Activated CD4-positive, alpha-beta T cell treated with anti-CD3 and anti-CD28 coated beads for 48 hours (primary cell): ENCODE results near the gene UBE3B.

Experiments used
- DNase-seq: peaks from one replicate; pipeline ENCODE4 v3.0.0-alpha.2; 2020

The UBE3B gene

DNA sequence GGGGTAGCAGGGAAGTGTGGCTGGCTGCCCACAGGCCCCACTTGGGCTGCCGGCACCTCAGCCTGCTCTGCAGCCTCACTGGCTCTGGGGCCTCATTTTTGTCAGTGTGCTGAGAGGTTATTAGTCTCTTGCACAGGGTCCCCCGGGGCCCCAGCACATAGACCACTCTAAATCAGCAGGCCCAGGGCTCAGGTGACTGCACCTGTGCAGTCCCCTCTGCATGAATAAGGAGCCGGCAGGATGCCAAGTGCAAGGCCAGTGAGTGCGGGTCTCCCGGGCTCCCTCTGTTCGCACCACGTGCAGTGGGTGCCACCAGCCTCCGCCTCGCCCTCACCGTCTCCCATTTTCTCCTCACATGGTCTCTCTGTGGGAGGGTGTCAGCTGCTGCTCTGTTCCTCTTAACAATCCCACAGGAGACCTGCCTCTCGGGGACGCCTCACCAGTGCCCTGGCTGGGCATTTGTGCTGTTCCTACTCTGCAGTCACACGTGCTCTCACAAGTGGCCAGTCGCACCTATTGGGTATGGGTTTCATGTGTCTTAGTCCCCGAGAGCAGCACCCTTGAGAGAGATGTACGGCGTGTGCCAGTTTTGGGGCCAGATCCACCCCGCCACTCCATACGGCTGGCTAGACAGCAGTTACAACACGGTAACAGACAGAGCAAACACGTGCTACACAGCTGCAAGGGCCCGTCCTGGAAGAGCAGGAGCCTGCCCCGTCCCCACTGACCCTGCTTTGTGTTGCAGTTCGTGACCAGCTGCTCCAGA, 55.5 kb downstream of the UBE3B start:
- no peak for DNase-seq

DNA sequence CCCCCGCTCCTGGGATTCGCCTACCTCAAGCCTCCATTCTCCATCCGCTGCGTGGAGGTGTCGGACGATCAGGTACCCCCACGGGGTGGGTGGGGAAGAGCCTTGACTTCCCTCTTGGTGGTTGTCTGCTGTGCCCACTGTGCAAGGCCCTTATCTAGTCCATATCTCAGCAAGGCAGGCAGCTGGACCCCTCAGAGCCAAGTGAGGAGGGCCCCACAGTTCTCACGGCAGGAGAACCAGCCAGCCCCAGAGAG, 56.0 kb downstream of the UBE3B start:
- DNase-seq, result no peak

GRCh38 chr12:109534456-109534855, 57.0 kb downstream of the UBE3B start:
- DNase-seq, result no peak

- no peak for DNase-seq
These were observed 57.9 kb downstream of the UBE3B start for GRCh38 chr12:109535231-109535862.

GRCh38 chr12:109535863-109536250, 58.4 kb downstream of the UBE3B start:
- DNase-seq, result no peak

- no peak for DNase-seq
These were observed 59.7 kb downstream of the UBE3B start for GRCh38 chr12:109537136-109537535.

- no peak for DNase-seq
These were observed 60.9 kb downstream of the UBE3B start for GRCh38 chr12:109538191-109538863.

DNA sequence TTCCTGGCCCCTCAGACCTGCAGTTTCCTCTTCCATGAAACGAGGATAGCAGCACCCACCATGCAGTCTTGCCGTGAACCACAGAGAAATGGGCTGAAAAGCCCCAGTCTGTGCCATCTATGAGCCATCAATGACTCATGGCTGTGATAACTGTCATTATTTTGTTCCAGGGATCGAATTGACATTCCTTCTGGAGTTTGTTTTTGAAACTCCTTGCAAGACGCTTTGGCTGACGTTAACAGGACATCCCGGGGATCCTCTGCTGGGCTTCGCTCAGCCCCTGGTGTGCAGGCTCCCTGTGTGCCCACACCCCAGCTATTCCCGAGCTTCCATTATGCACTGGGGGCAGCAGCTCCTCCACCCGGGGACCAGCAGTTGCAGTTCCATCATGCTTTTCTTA, 62.1 kb downstream of the UBE3B start:
- DNase-seq, result no peak

DNA sequence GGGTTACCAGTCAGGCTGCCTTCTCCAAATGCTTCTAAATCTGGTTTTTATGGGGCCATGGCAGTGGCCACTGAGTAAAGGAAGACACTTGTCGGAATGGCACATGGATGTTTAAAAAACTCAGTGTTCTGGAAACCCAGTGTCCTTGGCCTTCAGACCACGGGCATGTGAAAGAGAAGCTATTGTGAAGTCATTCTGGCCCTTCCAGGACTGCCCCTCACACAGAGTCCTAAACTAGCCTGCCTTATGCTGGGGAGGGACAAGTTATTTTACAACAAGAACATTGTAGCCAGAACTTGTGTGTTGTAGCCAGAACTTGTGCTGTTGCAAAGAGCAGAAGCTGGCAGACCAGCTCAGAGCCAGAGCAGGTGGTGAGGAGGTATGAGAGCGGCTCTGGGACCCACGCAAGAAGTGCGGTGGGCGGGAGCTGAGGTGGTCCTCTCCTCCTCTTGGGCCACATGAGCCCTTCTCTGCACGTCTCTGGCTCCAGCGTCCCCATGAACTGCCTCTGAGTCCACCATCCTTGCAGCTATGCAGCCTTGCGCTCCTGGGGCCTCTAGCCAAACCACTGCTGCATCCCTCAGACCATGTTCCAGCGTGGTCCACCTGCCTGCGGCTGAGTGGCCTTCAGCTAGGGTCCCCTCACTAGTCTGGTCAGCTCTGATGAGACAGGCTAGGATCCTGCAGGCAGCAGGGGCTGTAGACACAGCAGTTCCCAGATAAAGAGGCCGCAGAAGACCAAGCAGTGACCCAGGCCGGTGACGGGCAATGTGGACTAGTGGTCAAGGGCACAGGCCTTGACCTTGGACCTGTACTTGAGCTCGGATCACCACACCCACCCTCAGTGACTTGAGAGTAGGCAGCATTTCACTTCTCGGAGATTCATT, 63.3 kb downstream of the UBE3B start:
- no peak for DNase-seq

GRCh38 chr12:109541413-109541726, 63.9 kb downstream of the UBE3B start:
- DNase-seq, result no peak

GRCh38 chr12:109542014-109542413, 64.6 kb downstream of the UBE3B start:
- DNase-seq, result no peak

DNA sequence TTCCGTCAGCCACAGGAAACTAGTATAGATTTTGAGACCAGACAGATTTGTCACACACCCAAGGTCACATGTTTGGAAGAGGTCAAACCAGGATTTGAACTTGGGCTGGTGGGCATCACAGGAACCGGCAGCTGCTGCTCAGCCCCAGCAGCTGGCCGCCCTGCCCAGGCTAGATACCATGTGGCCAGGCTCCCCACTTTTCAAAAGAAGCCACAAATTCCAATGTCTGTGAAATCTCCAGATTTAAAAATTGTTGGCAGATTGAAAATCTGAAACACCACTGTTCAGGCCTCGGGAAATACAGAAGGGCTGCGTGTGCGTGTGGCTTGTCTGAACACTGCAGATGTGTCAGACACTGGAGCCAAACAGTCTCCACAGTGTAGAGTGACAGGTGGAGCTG, 65.4 kb downstream of the UBE3B start:
- DNase-seq, result no peak

DNA sequence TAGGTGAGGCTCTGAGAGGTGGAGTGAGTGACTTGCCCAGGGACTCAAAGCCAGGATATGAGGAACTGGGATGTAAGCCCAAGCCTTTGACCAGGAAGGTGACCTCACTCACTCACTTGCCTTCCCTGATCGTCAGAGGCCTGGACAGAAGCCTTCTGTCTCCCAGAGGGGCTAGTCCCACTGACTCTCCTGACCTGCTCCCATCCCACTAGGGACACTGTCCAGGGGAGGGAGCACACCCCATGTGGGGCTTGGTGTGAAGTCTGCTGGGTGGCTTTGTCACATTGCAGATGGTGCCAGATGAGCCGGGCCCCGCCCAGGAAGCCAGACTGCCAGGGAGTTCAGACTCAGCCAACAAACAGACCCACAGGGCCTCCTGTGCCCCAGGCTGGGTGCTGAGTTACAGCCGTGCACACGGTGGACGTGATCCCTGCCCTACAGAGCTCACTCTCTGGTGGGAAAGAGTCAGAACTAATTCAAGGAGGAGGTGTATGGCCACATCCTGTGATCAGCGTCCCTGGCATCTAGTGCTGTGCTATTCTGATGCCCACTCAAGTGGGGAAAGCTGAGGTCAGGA, 67.6 kb downstream of the UBE3B start:
- DNase-seq, result peak; percentile 5

DNA sequence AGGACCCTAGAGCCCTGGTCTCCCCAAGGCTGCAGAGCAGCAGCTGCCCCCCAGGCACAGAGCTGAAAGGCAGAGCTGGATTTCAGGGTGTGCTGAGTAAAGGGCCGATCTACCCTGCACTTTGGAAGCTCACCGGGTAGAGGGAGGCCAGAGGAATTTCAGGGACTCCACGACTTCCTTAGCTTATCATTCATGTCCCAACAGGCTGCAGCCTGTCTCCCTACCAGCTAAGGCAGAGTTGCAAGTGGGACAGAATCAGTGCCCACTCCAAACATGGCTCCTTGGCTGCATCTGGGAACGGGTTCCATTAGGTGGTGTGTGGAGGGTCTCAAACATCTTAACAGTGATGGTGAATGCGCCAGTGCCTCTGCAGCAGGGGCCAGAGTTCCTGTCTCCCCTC, 68.4 kb downstream of the UBE3B start:
- no peak for DNase-seq

DNA sequence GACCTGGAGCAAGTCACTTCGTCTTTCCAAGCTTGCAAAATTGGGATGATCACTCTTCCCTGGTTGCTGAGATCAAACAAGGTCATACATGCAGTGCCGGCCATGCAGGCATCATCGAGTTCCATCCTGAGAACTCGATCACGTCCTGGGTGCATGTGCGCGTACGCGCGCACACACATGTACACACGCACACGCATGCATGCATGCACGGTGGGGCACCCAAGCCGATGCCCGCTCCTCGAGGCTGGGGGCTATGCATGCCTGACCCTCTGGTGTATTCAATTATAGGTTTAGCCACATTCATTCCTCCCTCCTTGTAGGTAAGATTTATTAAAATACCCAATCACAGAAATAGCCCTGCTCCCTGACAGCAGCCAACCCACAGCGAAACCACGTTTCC, 69.9 kb downstream of the UBE3B start:
- no peak for DNase-seq

DNA sequence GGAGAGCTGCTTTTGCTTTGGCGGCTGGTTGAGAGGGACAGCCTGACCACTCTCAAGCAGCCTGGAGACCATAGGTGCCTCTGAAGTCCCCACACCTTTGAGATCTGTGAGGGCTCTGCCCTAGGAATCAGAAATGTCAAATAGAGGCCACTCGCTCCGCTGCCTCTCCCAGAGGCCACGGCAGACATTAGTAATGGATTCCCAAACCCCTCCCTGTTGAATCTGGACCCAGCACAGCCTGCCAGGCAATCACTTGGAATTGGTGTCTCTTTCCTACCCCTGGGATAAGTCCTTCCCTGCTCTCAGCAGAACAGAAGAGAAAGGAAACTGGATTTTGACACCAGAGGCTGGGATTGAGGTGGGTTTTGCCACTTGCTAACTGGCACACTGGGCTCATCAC, 70.8 kb downstream of the UBE3B start:
- no peak for DNase-seq

DNA sequence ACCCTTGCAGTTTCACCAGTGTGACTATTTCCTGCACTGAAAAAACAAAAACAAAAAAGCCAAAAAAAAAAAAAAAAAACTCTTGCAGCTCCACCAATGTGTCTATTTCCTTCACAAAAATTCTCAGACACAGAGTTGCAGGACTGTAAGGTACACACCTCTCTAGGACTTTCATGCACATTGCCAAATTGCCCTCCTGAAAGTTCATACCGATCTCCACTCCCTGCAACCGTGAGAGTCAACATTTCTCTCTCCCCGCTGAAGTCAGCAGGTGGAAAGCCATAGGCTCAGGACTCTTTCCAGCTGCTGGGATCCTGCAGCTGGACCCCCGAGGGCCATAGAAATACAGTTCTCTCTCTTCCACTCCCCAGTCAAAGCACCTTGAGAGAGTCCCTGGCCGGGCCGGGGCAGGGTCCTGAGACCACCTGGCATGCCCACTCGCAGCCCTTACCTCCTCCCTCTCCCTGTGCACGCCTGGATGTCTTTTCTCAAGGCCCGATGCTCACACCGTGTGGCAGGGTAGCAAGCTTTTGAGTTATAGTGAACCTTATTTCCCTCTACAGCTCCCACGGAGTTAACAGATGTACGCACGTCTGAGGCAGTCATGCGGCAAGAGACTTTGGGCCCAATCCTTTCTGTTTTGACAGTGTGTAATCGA, 72.3 kb downstream of the UBE3B start:
- no peak for DNase-seq

DNA sequence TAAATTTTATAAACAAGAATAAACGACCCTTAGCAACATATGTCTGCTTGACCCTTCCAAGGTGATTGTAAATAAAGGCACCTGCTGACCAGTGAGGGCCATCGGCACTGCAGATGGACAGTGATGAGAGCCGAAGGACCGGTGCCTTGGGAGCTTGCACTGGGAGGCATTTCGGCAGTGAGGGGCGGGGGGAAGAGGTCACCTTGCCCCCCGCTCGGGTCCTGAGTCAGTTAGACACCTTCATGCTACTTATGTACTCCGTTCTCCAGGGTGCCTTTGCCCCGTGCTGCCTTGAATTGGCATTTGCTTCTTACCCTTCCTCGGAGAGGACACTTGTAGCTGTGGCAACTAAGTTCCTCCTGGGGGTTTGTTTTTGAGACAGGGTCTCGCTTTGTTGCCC, 72.8 kb downstream of the UBE3B start:
- no peak for DNase-seq

DNA sequence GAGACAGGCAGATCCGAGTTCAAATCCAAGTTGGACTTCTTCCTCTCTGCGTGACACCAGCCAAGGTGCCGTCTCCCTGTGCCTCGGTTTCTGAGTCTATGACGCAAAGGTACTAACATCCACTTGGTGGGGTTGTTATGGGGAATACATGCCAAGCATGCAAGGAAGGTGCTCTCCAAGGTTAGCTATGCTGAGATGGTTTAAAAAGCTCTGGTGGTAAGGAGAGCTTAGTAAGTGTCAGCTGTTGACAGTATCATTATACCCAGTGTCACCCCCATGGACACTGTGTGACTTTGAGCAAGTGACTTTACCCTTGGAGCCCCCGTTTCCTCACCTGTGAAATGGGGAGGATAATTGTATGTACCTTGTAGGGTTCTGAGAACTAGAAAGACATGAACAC, 73.7 kb downstream of the UBE3B start:
- no peak for DNase-seq

- no peak for DNase-seq
These were observed 75.5 kb downstream of the UBE3B start for GRCh38 chr12:109552971-109553370.

DNA sequence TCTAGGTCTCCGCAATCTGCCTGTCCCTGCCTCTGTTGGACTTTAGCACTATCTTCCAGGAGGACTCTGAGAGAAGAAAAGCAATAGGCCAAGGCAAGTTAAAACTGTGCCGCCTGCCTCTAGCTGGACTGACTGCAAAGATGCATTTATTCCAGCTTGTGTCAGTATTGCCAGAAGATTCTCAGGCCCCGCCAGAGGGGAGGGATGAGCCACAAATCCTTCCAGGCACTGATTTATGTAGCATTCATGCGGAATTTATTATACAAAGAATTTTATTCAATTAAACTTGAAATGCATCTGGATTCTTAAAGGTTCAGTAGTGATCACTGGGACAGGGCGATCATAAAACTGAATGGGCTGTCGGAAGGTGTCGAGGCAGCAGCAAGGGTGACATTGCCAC, 76.0 kb downstream of the UBE3B start:
- DNase-seq, result no peak

GRCh38 chr12:109553906-109554500, 76.6 kb downstream of the UBE3B start:
- DNase-seq, result no peak
